Measurements from ENCODE around the gene PTPRE.

- TF ChIP-seq, protein P1, sequence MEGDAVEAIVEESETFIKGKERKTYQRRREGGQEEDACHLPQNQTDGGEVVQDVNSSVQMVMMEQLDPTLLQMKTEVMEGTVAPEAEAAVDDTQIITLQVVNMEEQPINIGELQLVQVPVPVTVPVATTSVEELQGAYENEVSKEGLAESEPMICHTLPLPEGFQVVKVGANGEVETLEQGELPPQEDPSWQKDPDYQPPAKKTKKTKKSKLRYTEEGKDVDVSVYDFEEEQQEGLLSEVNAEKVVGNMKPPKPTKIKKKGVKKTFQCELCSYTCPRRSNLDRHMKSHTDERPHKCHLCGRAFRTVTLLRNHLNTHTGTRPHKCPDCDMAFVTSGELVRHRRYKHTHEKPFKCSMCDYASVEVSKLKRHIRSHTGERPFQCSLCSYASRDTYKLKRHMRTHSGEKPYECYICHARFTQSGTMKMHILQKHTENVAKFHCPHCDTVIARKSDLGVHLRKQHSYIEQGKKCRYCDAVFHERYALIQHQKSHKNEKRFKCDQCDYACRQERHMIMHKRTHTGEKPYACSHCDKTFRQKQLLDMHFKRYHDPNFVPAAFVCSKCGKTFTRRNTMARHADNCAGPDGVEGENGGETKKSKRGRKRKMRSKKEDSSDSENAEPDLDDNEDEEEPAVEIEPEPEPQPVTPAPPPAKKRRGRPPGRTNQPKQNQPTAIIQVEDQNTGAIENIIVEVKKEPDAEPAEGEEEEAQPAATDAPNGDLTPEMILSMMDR (IDR thresholded peaks at IDR 0.05; ENCODE audit: low read depth, low read length): no peak
- TF ChIP-seq POLR2A (IDR thresholded peaks at IDR 0.05; ENCODE audit: extremely low read depth, insufficient read length): no peak
Observed at GRCh38 chr10:128080231-128080630, 173.3 kb downstream of the PTPRE start.
